DMS153 (cell line): ENCODE results near the gene TXNRD1.

Experiments used
- DNase-seq: peaks from one replicate; lab custom pipeline; 2025; lab: John Stamatoyannopoulos, UW

TXNRD1 gene

GRCh38 chr12:104350211-104351056 lies 134.9 kb downstream of the TXNRD1 start:
- DNase-seq, result no peak

GRCh38 chr12:104351057-104351983 lies 135.7 kb downstream of the TXNRD1 start:
- no peak for DNase-seq

- DNase-seq, result no peak
Observed at GRCh38 chr12:104352106-104352713, 136.6 kb downstream of the TXNRD1 start.

- no peak for DNase-seq
Observed at GRCh38 chr12:104353012-104353981, 137.7 kb downstream of the TXNRD1 start.

GRCh38 chr12:104354167-104354867 lies 138.7 kb downstream of the TXNRD1 start:
- DNase-seq, result no peak

- DNase-seq, result no peak
Observed at GRCh38 chr12:104354868-104355570, 139.4 kb downstream of the TXNRD1 start.

- DNase-seq, result no peak
Observed at GRCh38 chr12:104355630-104356029, 140.1 kb downstream of the TXNRD1 start.

- no peak for DNase-seq
Observed at GRCh38 chr12:104356231-104357115, 140.9 kb downstream of the TXNRD1 start.

GRCh38 chr12:104357421-104357952 lies 141.9 kb downstream of the TXNRD1 start:
- no peak for DNase-seq

GRCh38 chr12:104358353-104359003 lies 142.9 kb downstream of the TXNRD1 start:
- DNase-seq, result no peak

GRCh38 chr12:104359216-104359615 lies 143.6 kb downstream of the TXNRD1 start:
- DNase-seq, result no peak

- no peak for DNase-seq
Observed at GRCh38 chr12:104360157-104360556, 144.6 kb downstream of the TXNRD1 start.

- DNase-seq, result no peak
Observed at GRCh38 chr12:104360983-104361707, 145.6 kb downstream of the TXNRD1 start.

GRCh38 chr12:104365921-104366410 lies 150.4 kb downstream of the TXNRD1 start:
- no peak for DNase-seq

- DNase-seq, result no peak
Observed at GRCh38 chr12:104369708-104370107, 154.1 kb downstream of the TXNRD1 start.

GRCh38 chr12:104371043-104371870 lies 155.7 kb downstream of the TXNRD1 start:
- DNase-seq, result no peak
